ENCODE measurements around the gene TASP1. TPM values are rescaled to one million over a fixed set of nuclear protein-coding genes. Genes with fewer than 3 reads are reported as not detected.
"Not testable (repeated sequence)": the region's sequence is repeated elsewhere in the genome, so short reads cannot be mapped to it uniquely, and the experiment has no call there.

TASP1 gene
- total and polyA plus RNA-seq, 2 donors from 2014 or later = 6.0 to 22.7 TPM

DNA sequence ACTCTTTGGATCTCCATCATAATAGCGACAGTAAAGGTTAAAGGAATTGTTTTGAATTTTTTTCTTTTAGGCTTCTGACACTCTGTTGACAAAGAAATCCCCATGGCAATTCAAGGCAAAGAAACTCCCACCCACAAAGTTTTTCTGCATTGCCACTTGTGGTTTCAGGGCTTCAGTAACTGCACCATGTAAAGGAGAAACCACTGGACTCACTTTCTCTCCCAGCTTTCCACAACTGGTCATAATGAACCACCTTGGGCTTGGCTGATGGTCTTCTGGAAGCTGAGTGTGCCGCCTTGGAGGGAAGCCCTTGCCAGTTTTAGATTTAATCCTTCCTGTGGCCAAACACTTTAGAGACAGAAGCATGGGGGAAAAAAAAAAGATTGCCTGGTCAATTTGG, 254.6 kb downstream of the TASP1 start:
- H3K27ac ChIP-seq (ENCODE audit: low read depth in 2 of 2, low read length in 2 of 2) = no peak overlapping the region
- no peaks in the 10 kb centered on the region for H3K27me3 ChIP-seq (ENCODE audit: control insufficient read depth, insufficient read depth, low read length)
- DNase-seq = no peak
- no peak overlapping the region for H3K4me3 ChIP-seq (ENCODE audit: low read length in 3 of 3)
- TF ChIP-seq, protein P1, sequence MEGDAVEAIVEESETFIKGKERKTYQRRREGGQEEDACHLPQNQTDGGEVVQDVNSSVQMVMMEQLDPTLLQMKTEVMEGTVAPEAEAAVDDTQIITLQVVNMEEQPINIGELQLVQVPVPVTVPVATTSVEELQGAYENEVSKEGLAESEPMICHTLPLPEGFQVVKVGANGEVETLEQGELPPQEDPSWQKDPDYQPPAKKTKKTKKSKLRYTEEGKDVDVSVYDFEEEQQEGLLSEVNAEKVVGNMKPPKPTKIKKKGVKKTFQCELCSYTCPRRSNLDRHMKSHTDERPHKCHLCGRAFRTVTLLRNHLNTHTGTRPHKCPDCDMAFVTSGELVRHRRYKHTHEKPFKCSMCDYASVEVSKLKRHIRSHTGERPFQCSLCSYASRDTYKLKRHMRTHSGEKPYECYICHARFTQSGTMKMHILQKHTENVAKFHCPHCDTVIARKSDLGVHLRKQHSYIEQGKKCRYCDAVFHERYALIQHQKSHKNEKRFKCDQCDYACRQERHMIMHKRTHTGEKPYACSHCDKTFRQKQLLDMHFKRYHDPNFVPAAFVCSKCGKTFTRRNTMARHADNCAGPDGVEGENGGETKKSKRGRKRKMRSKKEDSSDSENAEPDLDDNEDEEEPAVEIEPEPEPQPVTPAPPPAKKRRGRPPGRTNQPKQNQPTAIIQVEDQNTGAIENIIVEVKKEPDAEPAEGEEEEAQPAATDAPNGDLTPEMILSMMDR (IDR thresholded peaks at IDR 0.05; ENCODE audit: borderline replicate concordance, extremely low read depth, insufficient read depth) = no peak
- no peak for FAIRE-seq
- intact Hi-C loops (cut with DNase I) = no loop called here
- H3K9me3 ChIP-seq (ENCODE audit: control insufficient read depth in 2 of 3, insufficient read depth in 1 of 3, low read length in 3 of 3) = peaks cover 0 to 5% (median 0%) of the 10 kb centered on the region in 3 donors
- H3K4me1 ChIP-seq (ENCODE audit: control insufficient read depth in 2 of 3, insufficient read depth in 2 of 3, low read depth in 1 of 3, low read length in 3 of 3) = no peaks in the 10 kb centered on the region
- H3K36me3 ChIP-seq (ENCODE audit: control insufficient read depth in 2 of 3, insufficient read depth in 3 of 3, low read length in 3 of 3) = no peaks in the 10 kb centered on the region
- no peak overlapping the region for H3K9ac ChIP-seq (ENCODE audit: low read length in 3 of 3)

DNA sequence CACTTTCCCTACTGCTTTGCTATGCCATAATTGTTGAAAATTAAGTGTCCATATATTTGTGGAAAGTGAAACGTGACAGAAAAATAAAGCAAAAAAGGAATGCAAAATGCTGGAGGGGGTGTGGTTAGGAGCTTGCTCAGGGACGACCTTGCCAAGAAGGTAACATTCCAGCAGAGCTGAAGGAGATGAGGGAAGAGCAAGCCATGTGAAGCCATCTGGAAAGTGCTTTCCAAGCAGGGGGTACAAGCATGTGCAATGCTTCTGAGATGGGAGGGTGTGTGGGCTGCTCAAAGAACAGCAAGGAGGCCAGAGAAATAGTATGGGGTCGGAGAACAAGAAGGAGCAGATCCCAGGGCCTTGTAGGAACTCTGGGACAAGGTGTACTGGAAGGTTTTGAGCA, 255.9 kb downstream of the TASP1 start:
- intact Hi-C loops (cut with DNase I) = no loop called here
- no peaks in the 10 kb centered on the region for H3K4me1 ChIP-seq (ENCODE audit: control insufficient read depth in 2 of 3, insufficient read depth in 2 of 3, low read depth in 1 of 3, low read length in 3 of 3)
- no peak overlapping the region for H3K9ac ChIP-seq (ENCODE audit: low read length in 3 of 3)
- no peaks in the 10 kb centered on the region for H3K27me3 ChIP-seq (ENCODE audit: control insufficient read depth, insufficient read depth, low read length)
- DNase-seq (peak in 2 of 5 donors; percentile 16 to 42), FAIRE-seq (no peak)
- H3K27ac ChIP-seq (ENCODE audit: low read depth in 2 of 2, low read length in 2 of 2) = no peak overlapping the region
- TF ChIP-seq, protein P1 (IDR thresholded peaks at IDR 0.05; ENCODE audit: borderline replicate concordance, extremely low read depth, insufficient read depth) = no peak
- H3K9me3 ChIP-seq (ENCODE audit: control insufficient read depth in 2 of 3, insufficient read depth in 1 of 3, low read length in 3 of 3) = peaks cover 0 to 5% (median 0%) of the 10 kb centered on the region in 3 donors
- H3K4me3 ChIP-seq (ENCODE audit: low read length in 3 of 3) = no peak overlapping the region
- H3K36me3 ChIP-seq (ENCODE audit: control insufficient read depth in 2 of 3, insufficient read depth in 3 of 3, low read length in 3 of 3) = no peaks in the 10 kb centered on the region

DNA sequence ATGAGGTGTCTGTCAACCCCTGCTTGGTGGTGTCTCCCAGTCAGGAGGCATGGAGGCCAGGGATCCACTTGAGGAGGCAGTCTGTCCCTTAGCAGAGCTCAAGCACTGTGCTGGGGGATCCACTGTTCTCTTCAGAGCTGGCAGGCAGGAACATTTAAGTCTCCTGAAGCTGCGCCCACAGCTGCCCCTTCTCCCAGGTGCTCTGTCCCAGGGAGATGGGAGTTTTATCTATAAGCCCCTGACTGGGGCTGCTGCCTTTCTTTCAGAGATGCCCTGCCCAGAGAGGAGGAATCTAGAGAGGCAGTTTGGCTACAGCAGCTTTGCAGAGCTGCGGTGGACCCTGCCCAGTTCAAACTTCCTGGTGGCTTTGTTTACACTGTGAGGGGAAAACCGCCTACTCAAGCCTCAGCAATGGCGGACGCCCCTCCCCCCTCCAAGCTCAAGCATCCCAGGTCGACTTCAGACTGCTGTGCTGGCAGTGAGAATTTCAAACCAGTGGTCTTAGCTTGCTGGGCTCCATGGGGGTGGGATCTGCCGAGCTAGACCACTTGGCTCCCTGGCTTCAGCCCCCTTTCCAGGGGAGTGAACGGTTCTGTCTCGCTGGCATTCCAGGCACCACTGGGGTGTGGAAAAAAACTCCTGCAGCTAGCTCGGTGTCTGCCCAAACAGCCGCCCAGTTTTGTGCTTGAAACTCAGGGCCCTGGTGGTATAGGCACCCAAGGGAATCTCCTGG, 258.1 kb downstream of the TASP1 start:
- intact Hi-C loops (cut with DNase I); H3K9me3 ChIP-seq (ENCODE audit: control insufficient read depth in 2 of 3, insufficient read depth in 1 of 3, low read length in 3 of 3); DNase-seq; H3K4me1 ChIP-seq (ENCODE audit: control insufficient read depth in 2 of 3, insufficient read depth in 2 of 3, low read depth in 1 of 3, low read length in 3 of 3); FAIRE-seq; H3K27ac ChIP-seq (ENCODE audit: low read depth in 2 of 2, low read length in 2 of 2); H3K4me3 ChIP-seq (ENCODE audit: low read length in 3 of 3); H3K9ac ChIP-seq (ENCODE audit: low read length in 3 of 3); H3K27me3 ChIP-seq (ENCODE audit: control insufficient read depth, insufficient read depth, low read length); H3K36me3 ChIP-seq (ENCODE audit: control insufficient read depth in 2 of 3, insufficient read depth in 3 of 3, low read length in 3 of 3): not testable (repeated sequence)

DNA sequence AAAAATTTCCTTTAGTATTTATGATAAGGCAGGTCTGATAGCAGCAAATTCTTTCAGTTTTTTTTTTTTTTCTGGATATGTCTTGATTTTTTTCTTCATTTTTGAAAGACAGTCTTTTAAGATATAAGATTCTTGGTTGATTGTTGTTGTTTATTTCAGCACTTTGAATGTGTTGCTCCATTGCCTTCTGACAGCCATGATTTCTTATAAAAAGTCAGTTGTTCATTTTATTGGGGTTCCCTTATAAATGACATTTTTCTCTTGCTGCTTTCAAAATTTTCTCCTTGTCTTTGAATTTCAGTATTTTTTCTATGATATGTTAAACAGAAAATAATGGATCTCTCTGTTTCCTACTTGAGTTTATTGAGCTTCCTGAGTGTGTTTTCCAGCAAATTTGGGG, 265.3 kb downstream of the TASP1 start:
- no peak overlapping the region for H3K4me3 ChIP-seq (ENCODE audit: low read length in 3 of 3)
- no peaks in the 10 kb centered on the region for H3K27me3 ChIP-seq (ENCODE audit: control insufficient read depth, insufficient read depth, low read length)
- peaks cover 0 to 14% (median 3%) of the 10 kb centered on the region in 3 donors for H3K9me3 ChIP-seq (ENCODE audit: control insufficient read depth in 2 of 3, insufficient read depth in 1 of 3, low read length in 3 of 3)
- H3K27ac ChIP-seq (ENCODE audit: low read depth in 2 of 2, low read length in 2 of 2) = no peak overlapping the region
- intact Hi-C loops (cut with DNase I) = no loop called here
- no peak overlapping the region for H3K9ac ChIP-seq (ENCODE audit: low read length in 3 of 3)
- H3K36me3 ChIP-seq (ENCODE audit: control insufficient read depth in 2 of 3, insufficient read depth in 3 of 3, low read length in 3 of 3) = no peaks in the 10 kb centered on the region
- DNase-seq (no peak), FAIRE-seq (no peak)
- no peaks in the 10 kb centered on the region for H3K4me1 ChIP-seq (ENCODE audit: control insufficient read depth in 2 of 3, insufficient read depth in 2 of 3, low read depth in 1 of 3, low read length in 3 of 3)
- TF ChIP-seq, protein P1 (IDR thresholded peaks at IDR 0.05; ENCODE audit: borderline replicate concordance, extremely low read depth, insufficient read depth) = no peak

All from kidney (tissue), 14 donors.